HG03139 (cell line): ENCODE data around the gene PPHLN1.

Experiments
- ATAC-seq: cut with Tn5 transposase; IDR thresholded peaks from one replicate; pipeline ENCODE4 v1.9.1; 2021; ENCODE audit not compliant: unreplicated experiment

The PPHLN1 gene

GRCh38 chr12:42432517-42433140, 106.7 kb downstream of the PPHLN1 start:
- no peak for ATAC-seq

GRCh38 chr12:42440608-42441007, 114.6 kb downstream of the PPHLN1 start:
- no peak for ATAC-seq

DNA sequence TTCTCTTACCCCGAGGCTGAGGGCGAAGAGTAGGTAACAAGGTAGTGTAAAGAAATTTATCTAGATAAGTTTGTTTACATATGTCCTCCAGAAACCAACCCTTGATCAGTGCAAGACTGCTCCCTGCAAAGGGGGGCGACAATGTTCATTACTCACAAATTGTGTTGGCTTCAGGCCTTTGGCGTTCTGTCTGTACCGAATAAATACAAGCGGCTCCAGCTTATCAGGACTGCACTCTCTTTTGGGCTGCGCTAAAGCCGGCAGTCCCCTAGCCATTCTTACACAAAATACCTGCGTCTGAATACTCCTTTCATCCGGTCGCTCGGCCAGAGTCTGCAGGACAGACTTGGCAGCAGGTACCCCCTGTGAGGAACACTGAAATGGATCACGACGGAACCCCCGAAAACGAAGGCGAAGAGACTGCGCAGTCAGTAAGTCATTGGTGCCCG, 116.4 kb downstream of the PPHLN1 start:
- ATAC-seq = no peak

GRCh38 chr12:42442888-42443287, 116.9 kb downstream of the PPHLN1 start:
- ATAC-seq = no peak

- ATAC-seq = no peak
These were observed 118.4 kb downstream of the PPHLN1 start for GRCh38 chr12:42444192-42444943.

GRCh38 chr12:42445891-42446290, 119.9 kb downstream of the PPHLN1 start:
- ATAC-seq = no peak

- no peak for ATAC-seq
These were observed 120.8 kb downstream of the PPHLN1 start for GRCh38 chr12:42446761-42447160.

DNA sequence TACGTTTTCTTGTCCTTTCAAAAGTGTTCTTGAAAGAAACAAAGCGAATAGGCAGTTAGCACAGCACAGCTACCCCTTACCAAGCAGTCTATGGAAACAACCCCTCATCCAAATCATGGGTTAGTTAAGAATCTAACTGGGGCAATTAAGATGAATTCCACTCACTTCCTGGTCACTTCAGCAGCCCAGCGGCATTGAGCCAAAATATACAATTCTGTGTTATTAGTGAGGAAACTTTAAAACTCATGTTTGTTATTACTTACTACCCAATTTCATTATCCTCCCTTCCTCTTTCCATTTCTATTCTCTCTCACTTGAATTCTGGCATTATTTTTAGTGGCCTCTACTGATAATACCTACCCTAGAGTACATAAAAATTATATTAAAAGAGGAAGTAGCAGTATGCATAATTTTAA, 121.4 kb downstream of the PPHLN1 start:
- ATAC-seq = no peak

DNA sequence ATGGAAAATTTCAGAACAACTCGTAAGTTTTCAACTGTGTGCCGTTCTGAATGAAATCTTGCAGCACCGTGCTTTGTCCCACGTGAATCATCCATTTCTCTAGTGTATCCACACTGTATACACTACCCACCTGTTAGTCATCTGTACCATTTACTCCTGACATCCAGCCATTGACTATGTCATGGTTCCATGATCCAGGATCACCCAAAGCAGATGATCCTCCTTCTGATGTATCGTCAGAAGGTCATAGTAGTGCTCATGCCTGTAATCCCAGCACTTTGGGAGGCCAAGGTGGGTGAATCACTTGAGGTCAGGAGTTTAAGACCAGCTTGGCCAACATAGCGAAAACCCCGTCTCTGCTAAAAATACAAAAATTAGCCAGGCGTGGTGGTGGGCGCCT, 122.9 kb downstream of the PPHLN1 start:
- ATAC-seq = no peak

DNA sequence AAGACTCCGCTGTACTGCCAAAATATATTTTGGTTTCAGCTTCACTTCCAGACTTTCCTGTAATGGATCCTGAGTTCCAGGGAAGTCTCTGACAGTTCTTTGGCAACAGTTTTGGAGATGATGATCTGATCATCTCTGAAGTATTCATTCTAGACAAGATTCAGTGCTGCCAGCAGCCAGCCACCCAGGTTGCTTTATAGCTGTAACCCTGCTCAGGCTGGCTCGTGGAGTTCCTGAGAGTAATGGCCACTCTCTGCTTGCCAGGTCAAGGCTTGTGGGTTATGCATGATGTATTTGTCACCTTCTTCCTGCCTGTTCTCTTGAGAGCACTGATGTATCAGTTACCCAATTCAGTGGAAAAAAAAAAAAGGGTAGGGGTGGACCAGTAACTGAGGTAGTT, 124.3 kb downstream of the PPHLN1 start:
- no peak for ATAC-seq

GRCh38 chr12:42458575-42458974, 132.6 kb downstream of the PPHLN1 start:
- ATAC-seq = no peak

DNA sequence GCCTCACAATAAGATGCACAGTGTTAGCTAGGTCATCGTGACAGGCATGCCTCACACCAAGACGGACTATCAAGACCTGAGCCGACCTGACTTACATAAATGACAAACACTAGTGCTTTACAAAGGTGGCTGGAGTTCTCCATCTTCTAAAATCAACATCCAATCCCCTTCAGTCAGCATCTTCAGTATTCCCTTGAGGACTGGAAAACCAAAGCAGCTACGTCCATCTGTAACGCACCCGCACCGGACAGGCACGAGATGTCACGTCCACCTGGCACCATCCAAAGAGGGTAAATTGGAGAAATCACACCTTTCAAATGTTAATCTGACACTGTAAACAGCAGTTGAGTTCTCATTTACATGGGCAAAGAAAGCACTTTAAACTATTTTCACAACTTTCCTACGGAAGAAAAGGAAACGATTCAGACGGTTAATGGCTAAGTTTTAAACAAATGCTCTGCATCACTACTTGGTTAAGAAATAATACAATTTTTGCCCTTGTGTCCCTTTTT, 133.4 kb downstream of the PPHLN1 start:
- ATAC-seq = no peak

DNA sequence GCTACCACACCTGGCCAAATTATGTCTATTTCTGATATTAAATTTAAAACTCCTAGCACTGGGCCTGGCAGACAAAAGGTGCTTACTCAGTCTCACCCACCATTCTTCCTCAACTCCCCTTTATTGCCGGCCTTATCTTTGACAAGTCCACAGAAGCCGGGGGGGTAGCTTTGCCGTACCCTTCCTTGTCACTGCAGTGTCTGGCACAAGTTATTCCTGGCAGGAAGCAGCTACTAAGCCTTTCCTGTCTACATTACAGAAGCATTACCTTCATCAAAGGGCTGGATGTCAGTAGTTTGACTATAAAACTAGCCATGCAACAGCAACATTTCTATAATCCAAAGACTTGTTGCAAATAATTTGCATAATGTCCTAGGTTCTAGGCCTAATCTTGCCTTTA, 136.5 kb downstream of the PPHLN1 start:
- ATAC-seq = no peak

- no peak for ATAC-seq
These were observed 137.7 kb downstream of the PPHLN1 start for GRCh38 chr12:42463671-42464070.

- no peak for ATAC-seq
These were observed 142.4 kb downstream of the PPHLN1 start for GRCh38 chr12:42468341-42468821.

GRCh38 chr12:42468921-42469320, 143.0 kb downstream of the PPHLN1 start:
- ATAC-seq = peak; percentile 2

- peak; percentile 93 for ATAC-seq
These were observed 143.6 kb downstream of the PPHLN1 start for GRCh38 chr12:42469355-42470175.

- no peak for ATAC-seq
These were observed 146.4 kb downstream of the PPHLN1 start for GRCh38 chr12:42472376-42472775.

DNA sequence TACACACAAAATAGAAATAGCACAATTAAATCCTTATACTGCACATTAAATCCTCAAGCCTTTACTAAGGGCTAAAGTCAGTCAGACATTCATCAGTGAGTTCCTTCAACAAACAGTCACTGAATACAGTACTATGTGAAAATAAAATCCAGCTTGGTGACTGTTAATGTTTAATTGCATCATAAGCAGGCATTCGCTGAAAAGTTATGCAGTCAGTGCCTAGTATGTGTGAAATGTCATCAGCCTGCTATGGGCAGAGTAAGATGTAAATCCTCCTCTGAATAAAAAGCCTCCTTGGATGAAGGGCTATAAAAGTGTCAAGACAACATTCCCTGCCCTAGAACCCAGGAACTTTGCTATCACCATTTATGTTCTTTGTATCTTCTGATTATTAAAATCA, 147.2 kb downstream of the PPHLN1 start:
- ATAC-seq = no peak

- no peak for ATAC-seq
These were observed 147.6 kb downstream of the PPHLN1 start for GRCh38 chr12:42473561-42473960.

- ATAC-seq = no peak
These were observed 148.4 kb downstream of the PPHLN1 start for GRCh38 chr12:42474391-42474790.
